HEK293T (cell line): Measurements from ENCODE around the gene TMEM26.

Source experiments
- CTCF ChIA-PET: fragments of 350-600 bp; formaldehyde crosslinking; extraction: SDS; loops from one replicate; lab custom pipeline; 2021; ENCODE audit warnings: antibody characterized with exemption, inconsistent platforms; lab: Yijun Ruan, JAX
- POLR2A ChIA-PET: fragments of 350-600 bp; formaldehyde crosslinking; extraction: SDS; loops from one replicate; lab custom pipeline; 2020; ENCODE audit warnings: antibody characterized with exemption, inconsistent platforms; lab: Yijun Ruan, JAX
- DNase-seq: peaks from one replicate; pipeline ENCODE4 v3.0.0; 2012; ENCODE audit warnings: mixed read lengths; ENCODE audit errors: extremely low spot score
- ARNT ChIP-seq: fragments of 450-650 bp; IDR thresholded peaks from 2 replicates; pipeline ENCODE4 v1.6.1; 2017; ENCODE audit warnings: mild to moderate bottlenecking
- BHLHE40 ChIP-seq: fragments of 450-650 bp; IDR thresholded peaks from 2 replicates; pipeline ENCODE4 v1.6.1; 2016; ENCODE audit warnings: mild to moderate bottlenecking, moderate library complexity, borderline replicate concordance
- CTBP1 ChIP-seq: fragments of 450-650 bp; IDR thresholded peaks from 2 replicates; pipeline ENCODE4 v1.6.1; 2016; ENCODE audit warnings: borderline replicate concordance
- ELF4 ChIP-seq: fragments of 450-650 bp; IDR thresholded peaks from 2 replicates; pipeline ENCODE4 v1.6.1; 2017; ENCODE audit warnings: antibody characterized with exemption
- FOXA1 ChIP-seq: fragments of 450-650 bp; IDR thresholded peaks from 2 replicates; pipeline ENCODE4 v1.6.1; 2016; ENCODE audit warnings: mild to moderate bottlenecking
- FOXK2 ChIP-seq: fragments of 450-650 bp; IDR thresholded peaks from 2 replicates; pipeline ENCODE4 v1.6.1; 2016; ENCODE audit warnings: mild to moderate bottlenecking
- FOXM1 ChIP-seq: fragments of 450-650 bp; IDR thresholded peaks from 2 replicates; pipeline ENCODE4 v1.6.1; 2017; ENCODE audit warnings: mild to moderate bottlenecking, borderline replicate concordance
- HDGF ChIP-seq: fragments of 450-650 bp; IDR thresholded peaks from 2 replicates; pipeline ENCODE4 v1.6.1; 2017; ENCODE audit warnings: antibody characterized with exemption, borderline replicate concordance
- L3MBTL2 ChIP-seq: fragments of 450-650 bp; conservative IDR thresholded peaks from 2 replicates; pipeline ENCODE4 v1.6.1; 2016; ENCODE audit warnings: mild to moderate bottlenecking
- LEF1 ChIP-seq: fragments of 450-650 bp; IDR thresholded peaks from 2 replicates; pipeline ENCODE4 v1.6.1; 2017; ENCODE audit warnings: mild to moderate bottlenecking, borderline replicate concordance
- NFRKB ChIP-seq: fragments of 450-650 bp; IDR thresholded peaks from 2 replicates; pipeline ENCODE4 v1.6.1; 2016; ENCODE audit warnings: mild to moderate bottlenecking, moderate library complexity
- PKNOX1 ChIP-seq: fragments of 450-650 bp; IDR thresholded peaks from 2 replicates; pipeline ENCODE4 v1.6.1; 2016
- SP1 ChIP-seq: fragments of 450-650 bp; IDR thresholded peaks from 2 replicates; pipeline ENCODE4 v1.6.1; 2017
- SUZ12 ChIP-seq: fragments of 450-650 bp; IDR thresholded peaks from 2 replicates; pipeline ENCODE4 v1.6.1; 2016; ENCODE audit warnings: mild to moderate bottlenecking
- TARDBP ChIP-seq: fragments of 450-650 bp; IDR thresholded peaks from 2 replicates; pipeline ENCODE4 v1.6.1; 2016
- ZNF384 ChIP-seq: fragments of 450-650 bp; IDR thresholded peaks from 2 replicates; pipeline ENCODE4 v1.6.1; 2016

TMEM26 gene

GRCh38 chr10:61472090-61472674 lies 19.0 kb upstream of the TMEM26 start:
- DNase-seq = no peak
- TF ChIP-seq SP1 (no peak), FOXA1 (no peak), SUZ12 (no peak), CTBP1 (no peak), BHLHE40 (no peak), FOXK2 (no peak), HDGF (no peak), NFRKB (no peak), TARDBP (no peak), L3MBTL2 (no peak), PKNOX1 (no peak), ELF4 (no peak), ZNF384 (no peak), ARNT (no peak), FOXM1 (no peak)
- ChIA-PET POLR2A (no interaction called here), CTCF (interaction anchor here (1.5 kb wide), 1 partner anchor 9 kb away, joined by 3 read pairs; no protein-coding TSS in a partner anchor)

GRCh38 chr10:61471491-61471890 lies 18.3 kb upstream of the TMEM26 start:
- ChIA-PET POLR2A (no interaction called here), CTCF (interaction anchor here (1.5 kb wide), 1 partner anchor 10 kb away, joined by 3 read pairs; no protein-coding TSS in a partner anchor)
- DNase-seq = no peak
- TF ChIP-seq CTBP1 (no peak), NFRKB (no peak), ZNF384 (no peak), HDGF (no peak), TARDBP (no peak), FOXK2 (no peak), L3MBTL2 (no peak), PKNOX1 (no peak), BHLHE40 (no peak), ELF4 (no peak), FOXM1 (no peak), ARNT (no peak), FOXA1 (no peak), SUZ12 (no peak), SP1 (no peak), LEF1 (no peak)

GRCh38 chr10:61470740-61471139 lies 17.6 kb upstream of the TMEM26 start:
- CTCF ChIA-PET = no interaction called here
- no peak for DNase-seq
- TF ChIP-seq L3MBTL2 = no peak
- TF ChIP-seq CTBP1 = no peak
- no peak for TF ChIP-seq FOXM1
- TF ChIP-seq ARNT = no peak
- no peak for TF ChIP-seq NFRKB
- no peak for TF ChIP-seq BHLHE40
- no peak for TF ChIP-seq TARDBP
- TF ChIP-seq ZNF384 = no peak
- TF ChIP-seq FOXK2 = no peak
- no peak for TF ChIP-seq HDGF
- TF ChIP-seq SP1 = no peak
- no peak for TF ChIP-seq ELF4
- no peak for TF ChIP-seq PKNOX1
- no peak for TF ChIP-seq LEF1
- TF ChIP-seq SUZ12 = no peak
- TF ChIP-seq FOXA1 = no peak
- POLR2A ChIA-PET = no interaction called here

- ChIA-PET CTCF (no interaction called here), POLR2A (no interaction called here)
- no peak for DNase-seq
- TF ChIP-seq FOXA1 (no peak), SP1 (no peak), L3MBTL2 (no peak), ARNT (no peak), FOXM1 (no peak), ELF4 (no peak), CTBP1 (no peak), NFRKB (no peak), FOXK2 (no peak), SUZ12 (no peak), PKNOX1 (no peak), HDGF (no peak), LEF1 (no peak), BHLHE40 (no peak), ZNF384 (no peak), TARDBP (no peak)
These were observed 12.9 kb upstream of the TMEM26 start for GRCh38 chr10:61465901-61466632.

- POLR2A ChIA-PET = no interaction called here
- CTCF ChIA-PET = no interaction called here
- TF ChIP-seq FOXK2 (no peak), L3MBTL2 (no peak), CTBP1 (no peak), SUZ12 (no peak), ARNT (no peak), SP1 (no peak)
- no peak for DNase-seq
These were observed 12.0 kb upstream of the TMEM26 start for GRCh38 chr10:61465171-61465496.
